BLaER1 (cell line): Measurements from ENCODE around the gene CD180.

ENCODE experiments used
- H3K27ac ChIP-seq: shearing (Covaris generic); formaldehyde crosslinking; 2 replicates; pipeline ENCODE4 v1.8.1; 2022
- H3K27me3 ChIP-seq: shearing (Covaris generic); formaldehyde crosslinking; 2 replicates; pipeline ENCODE4 v1.8.1; 2022
- H3K36me3 ChIP-seq: shearing (Covaris generic); formaldehyde crosslinking; 2 replicates; pipeline ENCODE4 v1.8.1; 2022
- H3K4me1 ChIP-seq: shearing (Covaris generic); formaldehyde crosslinking; 2 replicates; pipeline ENCODE4 v1.8.1; 2022
- H3K4me2 ChIP-seq: shearing (Covaris generic); formaldehyde crosslinking; 2 replicates; pipeline ENCODE4 v1.8.1; 2022
- H3K4me3 ChIP-seq: shearing (Covaris generic); formaldehyde crosslinking; 2 replicates; pipeline ENCODE4 v1.8.1; 2022
- H3K9ac ChIP-seq: shearing (Covaris generic); formaldehyde crosslinking; 2 replicates; pipeline ENCODE4 v1.8.1; 2022
- H3K9me3 ChIP-seq: shearing (Covaris generic); formaldehyde crosslinking; 2 replicates; pipeline ENCODE4 v1.8.1; 2022
- H4K20me1 ChIP-seq: shearing (Covaris generic); formaldehyde crosslinking; 2 replicates; pipeline ENCODE4 v1.8.1; 2022
- Cebpa-rat ChIP-seq: shearing (Covaris generic); IDR thresholded peaks from 2 replicates; pipeline ENCODE4 v1.8.1; 2022

CD180 gene

GRCh38 chr5:67142816-67143215 is 53.8 kb downstream of the CD180 start:
- no peaks in the 10 kb centered on the region for H3K9me3 ChIP-seq
- H4K20me1 ChIP-seq: no peaks in the 10 kb centered on the region
- no peaks in the 10 kb centered on the region for H3K27me3 ChIP-seq
- H3K36me3 ChIP-seq: peaks cover 65% of the 10 kb centered on the region
- peaks cover 6% of the 10 kb centered on the region; the same call in 1 of the 2 replicates for H3K4me1 ChIP-seq
- H3K4me3 ChIP-seq: no peak overlapping the region
- no peak overlapping the region for H3K4me2 ChIP-seq
- no peak overlapping the region for H3K9ac ChIP-seq
- no peak overlapping the region for H3K27ac ChIP-seq
- no peak for TF ChIP-seq Cebpa-rat

GRCh38 chr5:67141644-67142043 is 55.0 kb downstream of the CD180 start:
- Histone ChIP-seq H3K4me1 (peaks cover 6% of the 10 kb centered on the region; the same call in 1 of the 2 replicates), H3K4me3 (no peak overlapping the region), H3K27ac (no peak overlapping the region), H4K20me1 (no peaks in the 10 kb centered on the region), H3K9me3 (no peaks in the 10 kb centered on the region), H3K9ac (no peak overlapping the region), H3K27me3 (no peaks in the 10 kb centered on the region), H3K4me2 (no peak overlapping the region), H3K36me3 (peaks cover 61% of the 10 kb centered on the region)
- TF ChIP-seq Cebpa-rat: no peak

DNA sequence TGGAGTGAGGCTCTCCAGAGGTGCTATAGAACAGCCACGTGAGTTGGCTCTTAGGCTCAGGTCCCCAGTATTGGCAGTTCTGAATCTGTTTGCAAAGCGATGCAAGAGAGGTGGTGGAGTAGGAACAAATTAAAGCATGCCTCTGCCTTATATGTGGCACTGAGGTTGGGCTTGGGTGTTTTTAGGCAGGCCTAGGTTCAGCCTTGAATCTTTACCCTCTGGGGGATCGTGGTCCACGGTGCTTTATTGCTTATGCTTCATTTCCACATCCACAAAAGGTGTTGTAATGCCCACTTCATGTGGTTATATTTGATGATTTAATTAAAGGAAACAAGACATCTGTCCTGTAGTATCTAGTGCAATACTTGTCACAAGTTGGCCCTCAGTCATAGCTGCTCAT is 56.2 kb downstream of the CD180 start:
- peaks cover 61% of the 10 kb centered on the region for H3K36me3 ChIP-seq
- no peak for TF ChIP-seq Cebpa-rat
- no peak overlapping the region for H3K9ac ChIP-seq
- no peak overlapping the region for H3K4me3 ChIP-seq
- H3K9me3 ChIP-seq: no peaks in the 10 kb centered on the region
- no peaks in the 10 kb centered on the region for H4K20me1 ChIP-seq
- no peaks in the 10 kb centered on the region for H3K27me3 ChIP-seq
- H3K4me1 ChIP-seq: peaks cover 6% of the 10 kb centered on the region; the same call in 1 of the 2 replicates
- H3K27ac ChIP-seq: no peak overlapping the region
- no peak overlapping the region for H3K4me2 ChIP-seq

DNA sequence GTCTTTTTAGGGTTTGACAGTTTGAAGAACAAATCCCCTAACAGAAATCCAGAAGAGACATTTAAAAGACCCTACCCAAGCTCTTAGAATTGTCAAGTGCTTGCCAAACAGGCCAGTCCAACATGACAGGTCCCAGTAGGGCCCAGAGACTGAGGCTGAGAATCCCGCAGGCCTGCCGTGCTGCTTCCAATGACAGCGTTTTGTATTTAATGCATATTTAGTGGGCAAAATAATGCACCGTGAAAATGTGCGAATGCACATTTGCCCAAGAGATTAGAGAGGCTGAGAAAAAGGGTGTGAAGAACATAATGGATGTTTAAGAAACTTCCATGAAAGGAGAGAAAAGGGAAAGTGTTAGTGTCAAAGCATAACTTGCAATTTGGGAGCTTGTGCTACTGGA is 57.6 kb downstream of the CD180 start:
- Histone ChIP-seq H3K4me3 (no peak overlapping the region), H3K36me3 (peaks cover 56% of the 10 kb centered on the region), H3K4me2 (no peak overlapping the region), H3K9ac (no peak overlapping the region), H3K4me1 (peaks cover 6% of the 10 kb centered on the region; the same call in 1 of the 2 replicates), H4K20me1 (no peaks in the 10 kb centered on the region), H3K9me3 (no peaks in the 10 kb centered on the region), H3K27me3 (no peaks in the 10 kb centered on the region), H3K27ac (no peak overlapping the region)
- no peak for TF ChIP-seq Cebpa-rat

GRCh38 chr5:67135381-67135984 is 61.1 kb downstream of the CD180 start:
- no peak overlapping the region for H3K4me3 ChIP-seq
- no peak overlapping the region for H3K27ac ChIP-seq
- peaks cover 40% of the 10 kb centered on the region for H3K36me3 ChIP-seq
- TF ChIP-seq Cebpa-rat: no peak
- H3K27me3 ChIP-seq: no peaks in the 10 kb centered on the region
- no peak overlapping the region for H3K9ac ChIP-seq
- H3K4me2 ChIP-seq: no peak overlapping the region
- H3K4me1 ChIP-seq: peaks cover 5% of the 10 kb centered on the region; the same call in 1 of the 2 replicates
- no peaks in the 10 kb centered on the region for H3K9me3 ChIP-seq
- H4K20me1 ChIP-seq: no peaks in the 10 kb centered on the region

- Histone ChIP-seq H3K36me3 (peaks cover 47% of the 10 kb centered on the region), H3K9ac (no peak overlapping the region), H3K4me1 (peaks cover 13% of the 10 kb centered on the region; the same call in 1 of the 2 replicates), H3K27me3 (no peaks in the 10 kb centered on the region), H3K4me2 (no peak overlapping the region), H4K20me1 (no peaks in the 10 kb centered on the region), H3K27ac (no peak overlapping the region), H3K9me3 (peaks cover 14% of the 10 kb centered on the region; the same call in 1 of the 2 replicates), H3K4me3 (no peak overlapping the region)
- no peak for TF ChIP-seq Cebpa-rat
Measured at GRCh38 chr5:67133776-67134175, 62.8 kb downstream of the CD180 start.

- no peak for TF ChIP-seq Cebpa-rat
- Histone ChIP-seq H4K20me1 (no peaks in the 10 kb centered on the region), H3K9ac (no peak overlapping the region), H3K4me3 (no peak overlapping the region), H3K27me3 (no peaks in the 10 kb centered on the region), H3K4me1 (peaks cover 17% of the 10 kb centered on the region; the same call in 1 of the 2 replicates), H3K4me2 (no peak overlapping the region), H3K9me3 (peaks cover 17% of the 10 kb centered on the region; the same call in 1 of the 2 replicates), H3K27ac (no peak overlapping the region), H3K36me3 (peaks cover 48% of the 10 kb centered on the region)
Measured at GRCh38 chr5:67133217-67133616, 63.4 kb downstream of the CD180 start.

- peaks cover 24% of the 10 kb centered on the region for H3K9me3 ChIP-seq
- H3K4me1 ChIP-seq: peaks cover 35% of the 10 kb centered on the region
- H3K27ac ChIP-seq: no peak overlapping the region
- peaks cover 29% of the 10 kb centered on the region for H3K36me3 ChIP-seq
- TF ChIP-seq Cebpa-rat: no peak
- no peaks in the 10 kb centered on the region for H3K27me3 ChIP-seq
- no peak overlapping the region for H3K4me3 ChIP-seq
- H3K9ac ChIP-seq: no peak overlapping the region
- H3K4me2 ChIP-seq: no peak overlapping the region
- H4K20me1 ChIP-seq: no peaks in the 10 kb centered on the region
Measured at GRCh38 chr5:67129768-67130167, 66.8 kb downstream of the CD180 start.
